Measurements from ENCODE around the gene USP12. TPM values are rescaled to one million over a fixed set of nuclear protein-coding genes. Genes with fewer than 3 reads are reported as not detected.

The USP12 gene
- total RNA-seq, 1 donor from 2014 or later, result 56.8 TPM

DNA sequence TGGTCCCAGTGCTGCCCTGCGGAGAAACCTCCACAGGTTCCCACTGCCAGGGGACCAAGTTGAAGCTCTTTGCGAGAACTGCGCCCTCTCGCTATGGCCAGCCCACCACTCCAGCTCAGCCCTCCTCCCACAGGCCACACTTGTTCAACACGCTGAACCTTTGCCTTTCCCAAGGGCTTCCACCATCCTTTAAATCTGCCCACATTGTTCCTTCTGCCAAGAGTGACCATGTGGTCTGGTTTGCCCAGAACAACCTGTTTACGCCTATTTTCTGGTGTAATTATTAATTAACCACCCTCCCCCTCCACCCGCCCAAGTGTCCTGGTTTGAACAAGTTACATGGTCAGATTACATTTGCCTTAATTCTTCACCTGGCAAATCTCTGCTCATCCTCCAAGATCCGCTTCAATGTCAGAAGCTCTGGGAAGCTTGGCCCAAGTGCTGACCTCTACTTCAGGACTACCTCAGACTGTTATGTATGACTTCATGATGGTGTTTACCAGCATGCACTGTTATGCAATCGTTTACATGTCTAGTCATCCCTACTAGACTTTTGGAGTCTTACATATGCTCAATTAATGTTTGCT, 12.0 kb upstream of the USP12 start:
- DNase-seq (ENCODE audit: low read depth), result peak; percentile 98

- peak; percentile 89 for DNase-seq (ENCODE audit: low read depth)
Observed at GRCh38 chr13:27182844-27183497, 11.4 kb upstream of the USP12 start.

DNA sequence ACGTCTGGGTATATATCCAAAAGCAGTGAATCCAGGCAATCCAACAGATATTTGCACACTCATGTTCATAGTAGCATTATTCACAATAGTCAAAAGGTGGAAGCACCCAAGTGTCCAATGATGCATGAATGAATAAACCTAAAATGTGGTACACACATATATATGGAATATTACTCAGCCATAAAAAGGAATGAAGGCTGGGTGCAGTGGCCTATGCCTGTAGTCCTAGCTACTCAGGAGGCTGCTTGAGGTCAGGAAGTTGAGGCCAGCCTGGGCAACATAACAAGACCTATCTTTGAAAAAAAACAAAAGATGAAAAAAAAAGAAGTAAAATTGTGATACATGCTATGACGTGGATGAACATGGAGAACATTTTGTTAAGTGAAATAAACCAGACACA, 10.4 kb upstream of the USP12 start:
- DNase-seq (ENCODE audit: low read depth), result no peak

GRCh38 chr13:27177852-27178251, 6.2 kb upstream of the USP12 start:
- no peak for DNase-seq (ENCODE audit: low read depth)

DNA sequence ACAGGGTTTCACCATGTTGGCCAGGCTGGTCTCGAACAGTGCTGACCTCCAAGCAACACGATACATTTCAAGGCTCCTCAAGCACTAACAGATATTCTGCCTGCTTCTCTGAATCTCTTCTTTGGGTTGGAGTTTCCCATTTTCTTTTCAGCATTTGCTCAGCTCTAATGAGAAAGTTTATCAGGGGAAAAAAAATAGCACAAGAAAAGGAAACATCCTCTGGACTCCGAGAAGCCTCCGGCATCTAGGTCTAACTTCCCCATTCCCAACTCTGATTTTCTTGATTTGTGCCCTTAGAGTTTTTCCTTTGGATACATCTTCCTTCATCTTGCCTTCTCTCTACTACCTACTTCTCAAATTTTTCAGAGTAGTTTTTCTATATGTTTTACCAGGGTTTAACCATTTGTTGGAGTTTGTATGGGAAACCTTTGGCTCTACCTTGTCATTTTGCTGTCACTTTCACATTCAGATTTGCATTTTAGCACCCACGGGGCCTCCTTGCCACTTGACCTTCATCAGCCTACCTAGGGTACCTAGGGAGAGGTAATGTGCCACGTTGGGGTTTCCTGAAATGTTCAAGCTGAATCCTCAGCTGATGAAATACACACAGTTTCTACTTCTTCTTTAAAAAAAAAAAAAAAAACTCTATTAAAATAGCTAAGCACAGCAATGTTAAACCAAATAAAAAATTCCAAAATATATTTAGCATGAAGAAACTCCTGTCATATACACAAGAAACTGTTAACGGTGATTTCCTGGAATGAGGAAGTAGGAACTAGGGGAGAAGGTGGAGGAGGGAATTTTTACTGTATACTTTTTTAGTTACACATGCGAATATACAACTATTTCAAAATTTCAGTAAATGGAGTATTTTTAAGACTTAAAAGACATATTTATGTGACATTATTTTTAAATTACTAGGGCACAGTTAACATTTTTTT, 5.1 kb upstream of the USP12 start:
- no peak for DNase-seq (ENCODE audit: low read depth)

DNA sequence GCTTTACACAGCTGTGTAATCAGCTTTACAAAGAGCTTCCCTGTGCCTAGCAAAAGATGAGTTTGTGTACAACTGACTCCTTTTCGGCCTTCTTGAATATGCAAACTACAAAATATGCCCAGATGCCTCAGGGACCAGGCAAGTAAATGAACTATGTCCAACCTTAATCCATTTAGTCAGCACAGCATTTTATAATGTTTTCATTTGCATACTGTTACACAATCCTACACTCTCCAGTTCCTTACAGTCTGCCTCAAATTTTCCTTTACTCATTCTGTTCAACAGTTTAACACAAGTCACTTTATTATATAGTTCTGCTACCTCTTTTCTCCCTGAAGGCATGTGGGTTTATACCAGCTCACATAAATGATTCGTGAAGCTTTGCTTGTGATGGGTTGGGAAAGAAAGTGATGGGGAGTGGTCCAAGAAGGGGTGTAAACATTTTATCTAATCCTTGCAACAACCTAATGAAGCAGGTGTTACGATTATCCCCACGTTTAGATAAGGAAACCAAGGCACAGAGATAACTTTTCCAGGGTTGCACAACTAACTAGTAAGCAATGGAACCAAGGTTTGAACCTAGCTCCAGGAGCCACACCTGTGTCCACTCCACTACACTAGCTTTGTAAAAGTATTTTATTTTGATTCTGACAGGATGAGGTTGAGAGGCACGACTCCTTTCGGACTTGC, 3.3 kb upstream of the USP12 start:
- peak; percentile 86 for DNase-seq (ENCODE audit: low read depth)

GRCh38 chr13:27172495-27172842, 858 bp upstream of the USP12 start:
- DNase-seq (ENCODE audit: low read depth), result no peak

- peak; percentile 70 for DNase-seq (ENCODE audit: low read depth)
Observed at GRCh38 chr13:27171827-27172494, 350 bp upstream of the USP12 start.

- DNase-seq (ENCODE audit: low read depth), result peak; percentile 59
Observed at GRCh38 chr13:27170516-27171243, 931 bp downstream of the USP12 start.

GRCh38 chr13:27170221-27170515, 1.4 kb downstream of the USP12 start:
- no peak for DNase-seq (ENCODE audit: low read depth)

DNA sequence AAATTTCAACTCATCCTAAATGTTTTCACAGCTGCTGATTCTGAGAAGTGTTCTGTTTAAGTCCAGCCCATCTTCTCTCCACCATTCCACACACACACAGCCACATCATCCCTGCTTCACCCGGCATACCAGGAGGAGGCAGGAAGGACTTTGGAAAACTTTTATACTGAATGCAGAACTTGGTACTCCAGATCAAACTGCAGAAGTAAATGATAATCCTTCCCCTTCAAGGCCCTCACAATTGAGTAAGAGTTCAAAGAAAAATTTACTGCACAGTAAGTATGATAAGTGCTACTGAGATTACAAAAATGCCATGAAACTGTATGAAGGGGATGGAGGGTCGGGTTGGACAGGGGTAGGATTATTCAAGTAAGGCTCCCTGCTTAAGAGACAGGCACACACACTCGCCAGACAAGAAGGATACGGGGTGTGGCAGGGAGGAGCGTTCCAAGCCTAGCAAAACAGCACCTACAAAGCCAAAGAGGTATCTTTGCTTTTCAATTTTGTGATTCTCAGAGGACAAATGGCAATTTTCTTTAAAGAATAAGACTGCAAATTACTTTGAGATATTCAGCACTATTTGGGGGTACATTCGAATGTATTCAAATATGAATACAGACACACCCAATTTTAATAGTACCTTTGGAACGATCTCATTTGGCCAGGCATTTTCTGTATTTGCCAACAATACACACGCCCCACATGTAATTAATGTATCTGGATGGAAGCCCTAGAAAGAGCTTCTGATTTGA, 2.5 kb downstream of the USP12 start:
- DNase-seq (ENCODE audit: low read depth), result no peak

GRCh38 chr13:27168086-27168485, 3.5 kb downstream of the USP12 start:
- DNase-seq (ENCODE audit: low read depth), result no peak

DNA sequence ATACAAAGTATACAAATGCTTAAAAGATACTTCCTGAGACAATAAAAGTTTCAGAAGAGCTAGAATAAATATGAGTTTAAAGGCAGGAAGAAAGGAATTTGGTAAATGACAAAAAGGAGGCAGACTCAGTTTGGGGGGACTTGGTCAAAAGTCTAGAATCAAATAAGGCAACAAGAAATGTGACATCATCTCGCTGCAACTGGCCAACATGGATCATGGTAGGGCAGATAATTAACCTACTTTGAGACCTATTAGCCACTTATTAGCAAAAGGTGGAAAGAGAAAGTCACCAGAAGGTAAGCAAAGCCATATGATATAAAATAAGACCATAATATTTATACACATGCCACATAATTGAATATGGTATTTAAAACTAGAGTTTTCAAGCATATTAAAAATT, 5.3 kb downstream of the USP12 start:
- no peak for DNase-seq (ENCODE audit: low read depth)

GRCh38 chr13:27161980-27162379, 9.6 kb downstream of the USP12 start:
- DNase-seq (ENCODE audit: low read depth), result no peak

GRCh38 chr13:27161423-27161822, 10.2 kb downstream of the USP12 start:
- DNase-seq (ENCODE audit: low read depth), result no peak

- no peak for DNase-seq (ENCODE audit: low read depth)
Observed at GRCh38 chr13:27160657-27161295, 10.8 kb downstream of the USP12 start.

GRCh38 chr13:27159806-27160563, 11.6 kb downstream of the USP12 start:
- DNase-seq (ENCODE audit: low read depth), result no peak

GRCh38 chr13:27158335-27158734, 13.3 kb downstream of the USP12 start:
- DNase-seq (ENCODE audit: low read depth), result no peak
